H9 (cell line): Measurements from ENCODE around the gene DTHD1. TPM values are rescaled to one million over a fixed set of nuclear protein-coding genes. Genes with fewer than 3 reads are reported as not detected.

ENCODE experiments used
- DNase-seq: peaks from one replicate; pipeline ENCODE4 v3.0.0-alpha.2; 2017
- H2AFZ ChIP-seq: one replicate; pipeline ENCODE4 v1.6.1; 2013; ENCODE audit warnings: mild to moderate bottlenecking, low read length, control low read depth, moderate library complexity
- H2AK5ac ChIP-seq: 2 replicates; pipeline ENCODE4 v1.6.1; 2013; ENCODE audit warnings: low read length, control low read depth, mixed read lengths; ENCODE audit not compliant: insufficient read length
- H2BK120ac ChIP-seq: one replicate; pipeline ENCODE4 v1.6.1; 2013; ENCODE audit warnings: low read depth, mild to moderate bottlenecking, low read length, control low read depth, inconsistent platforms; ENCODE audit not compliant: poor library complexity, severe bottlenecking
- H2BK12ac ChIP-seq: 2 replicates; pipeline ENCODE4 v1.6.1; 2013; ENCODE audit warnings: low read length, control low read depth, mixed read lengths, low read depth; ENCODE audit not compliant: insufficient read length
- H2BK15ac ChIP-seq: 2 replicates; pipeline ENCODE4 v1.6.1; 2013; ENCODE audit warnings: low read depth, low read length, control low read depth
- H2BK20ac ChIP-seq: one replicate; pipeline ENCODE4 v1.6.1; 2013; ENCODE audit warnings: low read depth, mild to moderate bottlenecking, low read length, control low read depth, inconsistent platforms; ENCODE audit not compliant: poor library complexity, severe bottlenecking
- H2BK5ac ChIP-seq: 2 replicates; pipeline ENCODE4 v1.6.1; 2013; ENCODE audit warnings: low read length, control low read depth, mixed read lengths; ENCODE audit not compliant: insufficient read length
- H3K14ac ChIP-seq: 2 replicates; pipeline ENCODE4 v1.6.1; 2013; ENCODE audit warnings: low read length, control low read depth; ENCODE audit not compliant: insufficient read depth
- H3K18ac ChIP-seq: 2 replicates; pipeline ENCODE4 v1.6.1; 2013; ENCODE audit warnings: low read depth, mild to moderate bottlenecking, mixed read lengths, low read length, control low read depth; ENCODE audit not compliant: insufficient read length
- H3K23ac ChIP-seq: 2 replicates; pipeline ENCODE4 v1.6.1; 2013; ENCODE audit warnings: low read length, control low read depth, mixed read lengths, low read depth; ENCODE audit not compliant: insufficient read length
- H3K23me2 ChIP-seq: 2 replicates; pipeline ENCODE4 v1.6.1; 2013; ENCODE audit warnings: low read depth, mild to moderate bottlenecking, mixed read lengths, low read length, control low read depth; ENCODE audit not compliant: insufficient read length, poor library complexity, severe bottlenecking
- H3K27ac ChIP-seq: 2 replicates; pipeline ENCODE4 v1.5.1; 2013; ENCODE audit warnings: low read length, control low read depth, mixed read lengths, low read depth; ENCODE audit not compliant: insufficient read length
- H3K27me3 ChIP-seq: 2 replicates; pipeline ENCODE4 v1.6.1; 2013; ENCODE audit warnings: low read length, control low read depth, inconsistent platforms; ENCODE audit not compliant: insufficient read depth
- H3K4ac ChIP-seq: 2 replicates; pipeline ENCODE4 v1.6.1; 2013; ENCODE audit warnings: low read depth, mild to moderate bottlenecking, control low read depth, inconsistent platforms, low read length, moderate library complexity
- H3K4me1 ChIP-seq: 2 replicates; pipeline ENCODE4 v1.6.1; 2013; ENCODE audit warnings: low read length, control low read depth, inconsistent platforms; ENCODE audit not compliant: insufficient read depth
- H3K4me2 ChIP-seq: 2 replicates; pipeline ENCODE4 v1.6.1; 2013; ENCODE audit warnings: low read length, control low read depth, mixed read lengths; ENCODE audit not compliant: insufficient read length, insufficient read depth
- H3K56ac ChIP-seq: 2 replicates; pipeline ENCODE4 v1.6.1; 2013; ENCODE audit warnings: low read depth, mild to moderate bottlenecking, mixed read lengths, low read length, control low read depth; ENCODE audit not compliant: insufficient read length
- H3K79me1 ChIP-seq: 2 replicates; pipeline ENCODE4 v1.6.1; 2013; ENCODE audit warnings: low read depth, mild to moderate bottlenecking, moderate library complexity, low read length, control low read depth, inconsistent platforms; ENCODE audit not compliant: insufficient read depth, poor library complexity, severe bottlenecking
- H3K79me2 ChIP-seq: 2 replicates; pipeline ENCODE4 v1.6.1; 2013; ENCODE audit warnings: low read length, control low read depth, inconsistent platforms; ENCODE audit not compliant: insufficient read depth
- H3K9ac ChIP-seq: 2 replicates; pipeline ENCODE4 v1.6.1; 2013; ENCODE audit warnings: low read length, control low read depth, mixed read lengths; ENCODE audit not compliant: insufficient read length; ENCODE audit errors: extremely low read depth
- H3K9me3 ChIP-seq: one replicate; pipeline ENCODE4 v1.6.1; 2013; ENCODE audit warnings: low read depth, low read length, inconsistent platforms; ENCODE audit not compliant: control insufficient read depth
- H3T11ph ChIP-seq: one replicate; pipeline ENCODE4 v1.6.1; 2013; ENCODE audit warnings: mild to moderate bottlenecking, low read length, control low read depth, inconsistent platforms
- H4K20me1 ChIP-seq: one replicate; pipeline ENCODE4 v1.6.1; 2013; ENCODE audit not compliant: control insufficient read depth, insufficient read length, insufficient read depth
- H4K5ac ChIP-seq: 2 replicates; pipeline ENCODE4 v1.6.1; 2013; ENCODE audit warnings: low read depth, mild to moderate bottlenecking, mixed read lengths, low read length, control low read depth; ENCODE audit not compliant: insufficient read length
- H4K8ac ChIP-seq: replicated peaks from 2 replicates; pipeline ENCODE4 v1.6.1; 2013; ENCODE audit warnings: low read length, control low read depth, mixed read lengths, low read depth; ENCODE audit not compliant: insufficient read length
- H4K91ac ChIP-seq: 2 replicates; pipeline ENCODE4 v1.6.1; 2013; ENCODE audit warnings: low read depth, mild to moderate bottlenecking, moderate library complexity, mixed read lengths, low read length, control low read depth; ENCODE audit not compliant: insufficient read length
- H3K27ac Mint-ChIP-seq, 3 experiments: 2 replicates in 2 of 3; 3 replicates in 1 of 3; pipeline ENCODE4 v1.8.0; 2020 to 2021; ENCODE audit warnings: mixed read lengths in 3 of 3, mild to moderate bottlenecking in 1 of 3, moderate library complexity in 1 of 3
- H3K27me3 Mint-ChIP-seq: 2 replicates; pipeline ENCODE4 v1.8.0; 2021; ENCODE audit warnings: low read depth, mild to moderate bottlenecking, moderate library complexity, mixed read lengths
- H3K36me3 Mint-ChIP-seq, 3 experiments: 2 replicates in 2 of 3; 3 replicates in 1 of 3; pipeline ENCODE4 v1.8.0; 2020 to 2021; ENCODE audit warnings: low read depth in 3 of 3, mixed read lengths in 3 of 3; ENCODE audit not compliant: insufficient read depth in 1 of 3
- H3K4me1 Mint-ChIP-seq, 2 experiments: 2 replicates each; pipeline ENCODE4 v1.8.0; 2020; ENCODE audit warnings: mixed read lengths in 2 of 2
- H3K4me3 Mint-ChIP-seq, 2 experiments: 2 replicates in 1 of 2; 3 replicates in 1 of 2; pipeline ENCODE4 v1.8.0; 2020 to 2021; ENCODE audit warnings: mild to moderate bottlenecking in 2 of 2, mixed read lengths in 2 of 2, moderate library complexity in 1 of 2
- H3K9me3 Mint-ChIP-seq, 2 experiments: 2 replicates in 1 of 2; 3 replicates in 1 of 2; pipeline ENCODE4 v1.8.0; 2020; ENCODE audit warnings: mild to moderate bottlenecking in 2 of 2, mixed read lengths in 2 of 2, moderate library complexity in 1 of 2
- total RNA-seq: library from RNA; stranded (reverse); gene quantifications from 2 replicates; pipeline ENCODE4 v1.2.1, GENCODE V29; 2021
- TF ChIP-seq, protein P1 (sequence below): fragments of 200-600 bp; sonication (generic); conservative IDR thresholded peaks from 3 replicates; pipeline ENCODE4 v1.8.0; 2021; ENCODE audit warnings: antibody characterized with exemption, mild to moderate bottlenecking

Gene DTHD1
- total RNA-seq, 1 experiment from 2014 or later = not detected

GRCh38 chr4:36282503-36283030, 1.2 kb downstream of the DTHD1 start:
- Histone ChIP-seq H3K4ac (no peak overlapping the region), H3K79me1 (no peaks in the 10 kb centered on the region), H2BK120ac (no peak overlapping the region), H4K91ac (no peak overlapping the region), H3K27me3 (no peaks in the 10 kb centered on the region), H3K14ac (no peak overlapping the region), H3K23ac (no peak overlapping the region), H3K9ac (no peak overlapping the region), H3K27ac (no peak overlapping the region), H3K23me2 (no peaks in the 10 kb centered on the region), H3K9me3 (no peaks in the 10 kb centered on the region), H3K56ac (no peak overlapping the region), H3K4me2 (no peak overlapping the region), H3K4me1 (no peaks in the 10 kb centered on the region), H2BK20ac (no peak overlapping the region), H2BK12ac (no peak overlapping the region), H4K8ac (no peak overlapping the region), H3T11ph (no peak overlapping the region), H2BK5ac (no peak overlapping the region), H2AK5ac (no peak overlapping the region), H4K5ac (no peak overlapping the region), H2AFZ (no peak overlapping the region), H4K20me1 (no peaks in the 10 kb centered on the region), H3K18ac (no peak overlapping the region), H3K79me2 (no peaks in the 10 kb centered on the region), H2BK15ac (no peak overlapping the region)
- TF ChIP-seq, protein P1, sequence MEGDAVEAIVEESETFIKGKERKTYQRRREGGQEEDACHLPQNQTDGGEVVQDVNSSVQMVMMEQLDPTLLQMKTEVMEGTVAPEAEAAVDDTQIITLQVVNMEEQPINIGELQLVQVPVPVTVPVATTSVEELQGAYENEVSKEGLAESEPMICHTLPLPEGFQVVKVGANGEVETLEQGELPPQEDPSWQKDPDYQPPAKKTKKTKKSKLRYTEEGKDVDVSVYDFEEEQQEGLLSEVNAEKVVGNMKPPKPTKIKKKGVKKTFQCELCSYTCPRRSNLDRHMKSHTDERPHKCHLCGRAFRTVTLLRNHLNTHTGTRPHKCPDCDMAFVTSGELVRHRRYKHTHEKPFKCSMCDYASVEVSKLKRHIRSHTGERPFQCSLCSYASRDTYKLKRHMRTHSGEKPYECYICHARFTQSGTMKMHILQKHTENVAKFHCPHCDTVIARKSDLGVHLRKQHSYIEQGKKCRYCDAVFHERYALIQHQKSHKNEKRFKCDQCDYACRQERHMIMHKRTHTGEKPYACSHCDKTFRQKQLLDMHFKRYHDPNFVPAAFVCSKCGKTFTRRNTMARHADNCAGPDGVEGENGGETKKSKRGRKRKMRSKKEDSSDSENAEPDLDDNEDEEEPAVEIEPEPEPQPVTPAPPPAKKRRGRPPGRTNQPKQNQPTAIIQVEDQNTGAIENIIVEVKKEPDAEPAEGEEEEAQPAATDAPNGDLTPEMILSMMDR = no peak
- no peaks in the 10 kb centered on the region for H3K9me3 Mint-ChIP-seq
- DNase-seq = no peak
- H3K27ac Mint-ChIP-seq = no peak overlapping the region
- H3K27me3 Mint-ChIP-seq = no peaks in the 10 kb centered on the region
- H3K4me3 Mint-ChIP-seq = no peak overlapping the region
- H3K4me1 Mint-ChIP-seq = peaks cover 6 to 8% of the 10 kb centered on the region in 2 experiments
- H3K36me3 Mint-ChIP-seq = no peaks in the 10 kb centered on the region
